AG04449 (cell line): ENCODE measurements around the gene CTDSP2.

Experiments used
- CTCF ChIA-PET: fragments of 350-600 bp; formaldehyde crosslinking; extraction: SDS; loops from one replicate; lab custom pipeline; 2021; ENCODE audit warnings: antibody characterized with exemption; lab: Yijun Ruan, JAX
- POLR2A ChIA-PET: fragments of 400-600, 350-600 bp; formaldehyde crosslinking; extraction: SDS; loops from one replicate; lab custom pipeline; 2020; ENCODE audit warnings: antibody characterized with exemption, inconsistent platforms; lab: Yijun Ruan, JAX
- DNase-seq: peaks from one replicate; pipeline ENCODE4 v3.0.0-alpha.2; 2010; ENCODE audit warnings: low read depth, low spot score
- H3K4me3 ChIP-seq: 2 replicates; pipeline ENCODE4 v1.5.1; 2011; ENCODE audit warnings: low read depth, mild to moderate bottlenecking, control low read depth, low read length
- CTCF ChIP-seq: IDR thresholded peaks from one replicate; pipeline ENCODE4 v1.5.1; 2011; ENCODE audit warnings: mild to moderate bottlenecking, moderate library complexity, low read length, control low read depth, inconsistent platforms; ENCODE audit not compliant: insufficient read depth; ENCODE audit errors: missing control alignments

CTDSP2 gene

GRCh38 chr12:57868851-57869268 lies 22.3 kb upstream of the CTDSP2 start:
- no peak for TF ChIP-seq CTCF
- CTCF ChIA-PET, result interaction anchor here (0.9 to 2.2 kb wide), 7 partner anchors 9 to 109 kb away, joined by 3 to 14 read pairs (median 3); no protein-coding TSS in a partner anchor
- POLR2A ChIA-PET, result interaction anchor here (1.9 kb wide), 1 partner anchor 20 kb away, joined by 7 read pairs; no protein-coding TSS in a partner anchor
- no peak overlapping the region for H3K4me3 ChIP-seq
- DNase-seq, result no peak

- no peak for DNase-seq
- no peak overlapping the region for H3K4me3 ChIP-seq
- ChIA-PET CTCF (interaction anchor here (0.9 to 2.2 kb wide), 6 partner anchors 9 to 108 kb away, joined by 3 to 14 read pairs (median 3); no protein-coding TSS in a partner anchor), POLR2A (interaction anchor here (1.4 to 1.9 kb wide), 2 partner anchors 21 to 29 kb away, joined by 4 to 7 read pairs; no protein-coding TSS in a partner anchor)
- no peak for TF ChIP-seq CTCF
Measured at GRCh38 chr12:57868221-57868620, 21.7 kb upstream of the CTDSP2 start.

- POLR2A ChIA-PET, result interaction anchor here (1.4 to 2.9 kb wide), 3 partner anchors 21 to 30 kb away, joined by 4 to 46 read pairs (median 29); partner anchors contain the start of gene CTDSP2
- H3K4me3 ChIP-seq, result no peak overlapping the region
- no peak for TF ChIP-seq CTCF
- CTCF ChIA-PET, result interaction anchor here (1.5 to 2.7 kb wide), 3 partner anchors 15 to 30 kb away, joined by 5 to 15 read pairs (median 9); no protein-coding TSS in a partner anchor
- no peak for DNase-seq
Measured at GRCh38 chr12:57866308-57867019, 19.9 kb upstream of the CTDSP2 start.

- POLR2A ChIA-PET, result interaction anchor here (0.9 to 2.9 kb wide), 9 partner anchors 13 to 93 kb away, joined by 3 to 46 read pairs (median 4); partner anchors contain the start of genes CTDSP2, EEF1AKMT3 and METTL1
- H3K4me3 ChIP-seq, result peak overlapping the region; percentile 52
- no peak for DNase-seq
- CTCF ChIA-PET, result interaction anchor here (0.8 to 2.7 kb wide), 14 partner anchors 9 to 39 kb away, joined by 3 to 25 read pairs (median 4); no protein-coding TSS in a partner anchor
- no peak for TF ChIP-seq CTCF
Measured at GRCh38 chr12:57865084-57865751, 18.7 kb upstream of the CTDSP2 start.

- DNase-seq, result no peak
- no peak for TF ChIP-seq CTCF
- CTCF ChIA-PET, result interaction anchor here (0.8 to 2.7 kb wide), 13 partner anchors 10 to 40 kb away, joined by 3 to 25 read pairs (median 5); no protein-coding TSS in a partner anchor
- POLR2A ChIA-PET, result interaction anchor here (0.9 to 2.9 kb wide), 9 partner anchors 12 to 92 kb away, joined by 3 to 46 read pairs (median 4); partner anchors contain the start of genes CTDSP2, EEF1AKMT3 and METTL1
- H3K4me3 ChIP-seq, result peak overlapping the region; percentile 52
Measured at GRCh38 chr12:57864442-57865083, 18.0 kb upstream of the CTDSP2 start.
